ENCODE measurements around the gene ASIC4. TPM values are rescaled to one million over a fixed set of nuclear protein-coding genes. Genes with fewer than 3 reads are reported as not detected.

Gene ASIC4
- total and polyA plus RNA-seq, 9 of the 15 experiments (the other 6 are each of a cell fraction or from before 2014, with no cell fraction given), result 0.07 to 19.2 (median 4.8) TPM

DNA sequence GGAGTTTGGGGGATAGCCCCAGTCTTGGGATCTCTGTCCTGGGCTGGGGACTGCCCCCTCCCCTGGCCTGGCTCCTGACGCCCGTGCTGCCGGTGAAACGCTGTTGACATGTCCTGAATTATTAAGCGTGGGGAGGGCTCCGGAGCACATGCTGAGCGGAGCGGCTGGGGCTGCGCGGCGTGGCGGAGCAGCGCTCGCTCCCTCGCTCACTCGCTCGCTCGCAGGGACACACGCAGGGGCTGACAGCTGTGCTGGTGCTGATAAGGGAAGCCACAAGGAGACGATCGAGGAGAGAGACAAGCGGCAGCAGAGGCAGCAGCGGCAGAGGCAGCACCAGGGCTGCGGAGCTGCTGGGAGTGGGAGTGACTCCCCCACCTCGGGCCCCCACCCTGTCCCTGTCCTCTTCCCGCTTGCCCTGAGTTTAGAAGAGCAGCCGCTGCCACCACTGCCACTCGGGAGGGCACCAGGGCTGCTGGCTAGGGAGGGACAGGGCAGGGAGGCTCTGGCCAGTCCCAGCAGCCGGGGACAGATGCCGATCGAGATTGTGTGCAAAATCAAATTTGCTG, at the start of gene ASIC4 (continued):
- TF ChIP-seq, protein P1, sequence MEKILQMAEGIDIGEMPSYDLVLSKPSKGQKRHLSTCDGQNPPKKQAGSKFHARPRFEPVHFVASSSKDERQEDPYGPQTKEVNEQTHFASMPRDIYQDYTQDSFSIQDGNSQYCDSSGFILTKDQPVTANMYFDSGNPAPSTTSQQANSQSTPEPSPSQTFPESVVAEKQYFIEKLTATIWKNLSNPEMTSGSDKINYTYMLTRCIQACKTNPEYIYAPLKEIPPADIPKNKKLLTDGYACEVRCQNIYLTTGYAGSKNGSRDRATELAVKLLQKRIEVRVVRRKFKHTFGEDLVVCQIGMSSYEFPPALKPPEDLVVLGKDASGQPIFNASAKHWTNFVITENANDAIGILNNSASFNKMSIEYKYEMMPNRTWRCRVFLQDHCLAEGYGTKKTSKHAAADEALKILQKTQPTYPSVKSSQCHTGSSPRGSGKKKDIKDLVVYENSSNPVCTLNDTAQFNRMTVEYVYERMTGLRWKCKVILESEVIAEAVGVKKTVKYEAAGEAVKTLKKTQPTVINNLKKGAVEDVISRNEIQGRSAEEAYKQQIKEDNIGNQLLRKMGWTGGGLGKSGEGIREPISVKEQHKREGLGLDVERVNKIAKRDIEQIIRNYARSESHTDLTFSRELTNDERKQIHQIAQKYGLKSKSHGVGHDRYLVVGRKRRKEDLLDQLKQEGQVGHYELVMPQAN (IDR thresholded peaks at IDR 0.05; ENCODE audit: borderline replicate concordance), result peak; percentile 51; the same call in 1 of the 2 replicates
- TF ChIP-seq MTF1 (CRISPR knock-in tag; IDR thresholded peaks at IDR 0.05; ENCODE audit: borderline replicate concordance), result no peak
- no peak for TF ChIP-seq ZNF174 (CRISPR knock-in tag; IDR thresholded peaks at IDR 0.05)
- TF ChIP-seq, protein P2, sequence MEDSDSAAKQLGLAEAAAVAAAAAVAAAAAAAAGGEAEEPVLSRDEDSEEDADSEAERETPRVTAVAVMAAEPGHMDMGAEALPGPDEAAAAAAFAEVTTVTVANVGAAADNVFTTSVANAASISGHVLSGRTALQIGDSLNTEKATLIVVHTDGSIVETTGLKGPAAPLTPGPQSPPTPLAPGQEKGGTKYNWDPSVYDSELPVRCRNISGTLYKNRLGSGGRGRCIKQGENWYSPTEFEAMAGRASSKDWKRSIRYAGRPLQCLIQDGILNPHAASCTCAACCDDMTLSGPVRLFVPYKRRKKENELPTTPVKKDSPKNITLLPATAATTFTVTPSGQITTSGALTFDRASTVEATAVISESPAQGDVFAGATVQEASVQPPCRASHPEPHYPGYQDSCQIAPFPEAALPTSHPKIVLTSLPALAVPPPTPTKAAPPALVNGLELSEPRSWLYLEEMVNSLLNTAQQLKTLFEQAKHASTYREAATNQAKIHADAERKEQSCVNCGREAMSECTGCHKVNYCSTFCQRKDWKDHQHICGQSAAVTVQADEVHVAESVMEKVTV (CRISPR knock-in tag; IDR thresholded peaks at IDR 0.05), result peak; percentile 39; the same call in 1 of the 2 replicates
- TF ChIP-seq SRSF9 (IDR thresholded peaks at IDR 0.05; ENCODE audit: borderline replicate concordance, low read depth, low read length), result no peak
- TF ChIP-seq ZNF282 (CRISPR knock-in tag; IDR thresholded peaks at IDR 0.05), result no peak
- peak; percentile 80; the same call in 1 of the 2 replicates for TF ChIP-seq ZNF197 (CRISPR knock-in tag; IDR thresholded peaks at IDR 0.05; ENCODE audit: low read depth)
- TF ChIP-seq, protein P3, sequence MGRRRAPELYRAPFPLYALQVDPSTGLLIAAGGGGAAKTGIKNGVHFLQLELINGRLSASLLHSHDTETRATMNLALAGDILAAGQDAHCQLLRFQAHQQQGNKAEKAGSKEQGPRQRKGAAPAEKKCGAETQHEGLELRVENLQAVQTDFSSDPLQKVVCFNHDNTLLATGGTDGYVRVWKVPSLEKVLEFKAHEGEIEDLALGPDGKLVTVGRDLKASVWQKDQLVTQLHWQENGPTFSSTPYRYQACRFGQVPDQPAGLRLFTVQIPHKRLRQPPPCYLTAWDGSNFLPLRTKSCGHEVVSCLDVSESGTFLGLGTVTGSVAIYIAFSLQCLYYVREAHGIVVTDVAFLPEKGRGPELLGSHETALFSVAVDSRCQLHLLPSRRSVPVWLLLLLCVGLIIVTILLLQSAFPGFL (CRISPR knock-in tag; IDR thresholded peaks at IDR 0.05), result no peak
- peak; percentile 11; the same call in 1 of the 2 replicates for TF ChIP-seq ZNF316 (IDR thresholded peaks at IDR 0.05)
- TF ChIP-seq FOXJ2 (tag; IDR thresholded peaks at IDR 0.05), result peak; percentile 85; the same call in 1 of the 2 replicates
- no peak for TF ChIP-seq MAFF (IDR thresholded peaks at IDR 0.05; ENCODE audit: low read length)
- no peak for TF ChIP-seq TCF7L2 (IDR thresholded peaks at IDR 0.05; ENCODE audit: low read depth, low read length)
- TF ChIP-seq CC2D1A (IDR thresholded peaks at IDR 0.05), result peak; percentile 55; the same call in 1 of the 2 replicates
- TF ChIP-seq NEUROD1 (IDR thresholded peaks at IDR 0.05; ENCODE audit: borderline replicate concordance, low read depth, low read length, partially characterized antibody), result peak; percentile 84
- no peak for TF ChIP-seq HNRNPUL1 (IDR thresholded peaks at IDR 0.05; ENCODE audit: low read length)
- no peak for TF ChIP-seq ZSCAN29 (IDR thresholded peaks at IDR 0.05)
- no peak for TF ChIP-seq CAMTA2 (CRISPR knock-in tag; conservative IDR thresholded peaks at IDR 0.05)
- TF ChIP-seq HDAC8 (tag; IDR thresholded peaks at IDR 0.05), result no peak
- no peak for TF ChIP-seq HIVEP1 (CRISPR knock-in tag; IDR thresholded peaks at IDR 0.05)
- no peak for TF ChIP-seq MAFG (tag; conservative IDR thresholded peaks at IDR 0.05)
- TF ChIP-seq, protein P4, sequence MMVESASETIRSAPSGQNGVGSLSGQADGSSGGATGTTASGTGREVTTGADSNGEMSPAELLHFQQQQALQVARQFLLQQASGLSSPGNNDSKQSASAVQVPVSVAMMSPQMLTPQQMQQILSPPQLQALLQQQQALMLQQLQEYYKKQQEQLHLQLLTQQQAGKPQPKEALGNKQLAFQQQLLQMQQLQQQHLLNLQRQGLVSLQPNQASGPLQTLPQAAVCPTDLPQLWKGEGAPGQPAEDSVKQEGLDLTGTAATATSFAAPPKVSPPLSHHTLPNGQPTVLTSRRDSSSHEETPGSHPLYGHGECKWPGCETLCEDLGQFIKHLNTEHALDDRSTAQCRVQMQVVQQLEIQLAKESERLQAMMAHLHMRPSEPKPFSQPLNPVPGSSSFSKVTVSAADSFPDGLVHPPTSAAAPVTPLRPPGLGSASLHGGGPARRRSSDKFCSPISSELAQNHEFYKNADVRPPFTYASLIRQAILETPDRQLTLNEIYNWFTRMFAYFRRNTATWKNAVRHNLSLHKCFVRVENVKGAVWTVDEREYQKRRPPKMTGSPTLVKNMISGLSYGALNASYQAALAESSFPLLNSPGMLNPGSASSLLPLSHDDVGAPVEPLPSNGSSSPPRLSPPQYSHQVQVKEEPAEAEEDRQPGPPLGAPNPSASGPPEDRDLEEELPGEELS (CRISPR knock-in tag; IDR thresholded peaks at IDR 0.05; ENCODE audit: borderline replicate concordance), result no peak
- TF ChIP-seq RAD51 (IDR thresholded peaks at IDR 0.05; ENCODE audit: borderline replicate concordance, low read depth), result no peak; the same call in 1 of the 2 replicates
- TF ChIP-seq PYGO2 (tag; IDR thresholded peaks at IDR 0.05), result no peak
- TF ChIP-seq TAF7 (tag; IDR thresholded peaks at IDR 0.05), result no peak

Measured in K562 (cell line).